HL-60/S4 treated with retinoic acid at 250 ng/mL for 4 days and 3 days (cell line): ENCODE measurements around the gene SHMT1.

Experiments
- in situ Hi-C: fragments of 300-500 bp; cut with MboI; formaldehyde crosslinking; loops from 2 replicates; pipeline ENCODE4 v1.7.0; 2022; ENCODE audit warnings: low sequenced_read_pairs

The SHMT1 gene

GRCh38 chr17:18291718-18292540, 71.4 kb downstream of the SHMT1 start:
- in situ Hi-C loops: no loop called here

- in situ Hi-C loops: no loop called here
Measured at GRCh38 chr17:18285296-18285695, 78.1 kb downstream of the SHMT1 start.

DNA sequence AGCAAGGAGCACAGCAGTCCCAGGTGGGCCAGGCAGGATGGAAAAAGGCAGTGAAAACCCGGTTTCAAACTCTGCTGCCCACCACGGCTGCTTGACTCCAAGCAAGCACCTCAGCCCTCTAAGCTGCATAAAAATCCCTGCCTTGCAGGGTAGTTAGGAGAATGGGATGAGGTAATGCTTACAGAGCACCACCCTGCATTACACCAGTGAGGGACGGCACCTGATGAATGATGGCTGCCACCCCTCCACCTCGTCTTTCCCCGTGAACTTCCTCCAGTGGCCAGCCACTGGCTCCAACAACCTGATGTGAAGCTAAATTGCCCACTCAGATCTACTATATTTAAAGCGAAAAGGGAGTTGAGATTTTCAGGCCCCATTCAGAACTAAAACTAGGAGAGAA, 81.6 kb downstream of the SHMT1 start:
- in situ Hi-C loops: no loop called here

- in situ Hi-C loops: no loop called here
Measured at GRCh38 chr17:18280766-18281371, 82.5 kb downstream of the SHMT1 start.

- in situ Hi-C loops: no loop called here
Measured at GRCh38 chr17:18280249-18280648, 83.1 kb downstream of the SHMT1 start.

DNA sequence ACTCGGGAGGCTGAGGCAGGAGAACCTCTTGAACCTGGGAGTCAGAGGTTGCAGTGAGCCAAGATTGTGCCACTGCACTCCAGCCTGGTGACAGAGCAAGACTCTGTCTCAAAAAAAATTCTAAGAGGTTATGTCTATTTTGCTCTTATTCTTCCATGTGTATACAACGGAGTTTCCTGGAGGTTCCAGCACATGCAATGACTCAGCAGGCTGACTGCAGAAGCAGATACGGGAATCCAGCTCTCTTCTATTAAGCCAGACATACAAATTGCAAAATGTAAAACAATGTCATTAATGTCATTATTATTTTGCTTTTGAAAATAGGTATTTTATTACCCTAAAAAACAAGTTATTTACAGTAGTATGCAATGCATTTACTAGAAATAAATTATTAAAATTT, 84.5 kb downstream of the SHMT1 start:
- in situ Hi-C loops: no loop called here
